Measurements from ENCODE around the gene SEZ6L.

- TF ChIP-seq CTCF (IDR thresholded peaks at IDR 0.05; ENCODE audit: low read length) (no peak), EZH2 (IDR thresholded peaks at IDR 0.05; ENCODE audit: borderline replicate concordance, low read length) (no peak)
These were observed 1.7 kb downstream of the SEZ6L start for GRCh38 chr22:26170795-26171580.
